D721Med (cell line): ENCODE measurements around the gene ZNF428.

Source experiments
- DNase-seq: peaks from one replicate; pipeline ENCODE4 v3.0.0; 2011; ENCODE audit warnings: low spot score; ENCODE audit not compliant: insufficient read length
- FAIRE-seq: peaks from 2 replicates; lab custom pipeline; 2011; peaks lifted over from hg19 to GRCh38; lab: Jason Lieb, UNC
- TF ChIP-seq, protein P1 (sequence below): IDR thresholded peaks from 2 replicates; pipeline ENCODE4 v1.5.1; 2012; ENCODE audit warnings: mild to moderate bottlenecking, control low read depth; ENCODE audit not compliant: insufficient read depth; ENCODE audit errors: missing control alignments

Gene ZNF428

DNA sequence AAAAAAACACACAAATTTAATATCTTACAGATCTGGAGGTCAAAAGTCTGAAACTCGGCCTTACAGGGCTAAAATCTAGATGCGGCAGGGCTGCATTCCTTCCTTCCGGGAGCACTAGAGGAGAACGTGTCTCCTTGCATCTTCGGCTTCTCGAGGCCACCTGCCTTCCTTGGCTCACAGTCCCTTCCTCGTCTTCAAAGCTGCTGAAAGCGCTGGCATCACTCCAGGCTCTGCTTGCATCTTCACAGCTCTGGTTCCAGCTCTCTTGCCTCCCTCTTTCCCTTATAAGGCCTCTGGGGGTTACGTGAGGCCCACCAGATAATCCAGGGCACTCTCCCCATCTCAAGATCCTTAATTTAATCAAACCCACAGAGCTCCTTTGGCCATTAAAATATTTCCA lies 54.6 kb downstream of the ZNF428 start:
- FAIRE-seq (no peak), DNase-seq (no peak)
- TF ChIP-seq, protein P1, sequence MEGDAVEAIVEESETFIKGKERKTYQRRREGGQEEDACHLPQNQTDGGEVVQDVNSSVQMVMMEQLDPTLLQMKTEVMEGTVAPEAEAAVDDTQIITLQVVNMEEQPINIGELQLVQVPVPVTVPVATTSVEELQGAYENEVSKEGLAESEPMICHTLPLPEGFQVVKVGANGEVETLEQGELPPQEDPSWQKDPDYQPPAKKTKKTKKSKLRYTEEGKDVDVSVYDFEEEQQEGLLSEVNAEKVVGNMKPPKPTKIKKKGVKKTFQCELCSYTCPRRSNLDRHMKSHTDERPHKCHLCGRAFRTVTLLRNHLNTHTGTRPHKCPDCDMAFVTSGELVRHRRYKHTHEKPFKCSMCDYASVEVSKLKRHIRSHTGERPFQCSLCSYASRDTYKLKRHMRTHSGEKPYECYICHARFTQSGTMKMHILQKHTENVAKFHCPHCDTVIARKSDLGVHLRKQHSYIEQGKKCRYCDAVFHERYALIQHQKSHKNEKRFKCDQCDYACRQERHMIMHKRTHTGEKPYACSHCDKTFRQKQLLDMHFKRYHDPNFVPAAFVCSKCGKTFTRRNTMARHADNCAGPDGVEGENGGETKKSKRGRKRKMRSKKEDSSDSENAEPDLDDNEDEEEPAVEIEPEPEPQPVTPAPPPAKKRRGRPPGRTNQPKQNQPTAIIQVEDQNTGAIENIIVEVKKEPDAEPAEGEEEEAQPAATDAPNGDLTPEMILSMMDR, result no peak

DNA sequence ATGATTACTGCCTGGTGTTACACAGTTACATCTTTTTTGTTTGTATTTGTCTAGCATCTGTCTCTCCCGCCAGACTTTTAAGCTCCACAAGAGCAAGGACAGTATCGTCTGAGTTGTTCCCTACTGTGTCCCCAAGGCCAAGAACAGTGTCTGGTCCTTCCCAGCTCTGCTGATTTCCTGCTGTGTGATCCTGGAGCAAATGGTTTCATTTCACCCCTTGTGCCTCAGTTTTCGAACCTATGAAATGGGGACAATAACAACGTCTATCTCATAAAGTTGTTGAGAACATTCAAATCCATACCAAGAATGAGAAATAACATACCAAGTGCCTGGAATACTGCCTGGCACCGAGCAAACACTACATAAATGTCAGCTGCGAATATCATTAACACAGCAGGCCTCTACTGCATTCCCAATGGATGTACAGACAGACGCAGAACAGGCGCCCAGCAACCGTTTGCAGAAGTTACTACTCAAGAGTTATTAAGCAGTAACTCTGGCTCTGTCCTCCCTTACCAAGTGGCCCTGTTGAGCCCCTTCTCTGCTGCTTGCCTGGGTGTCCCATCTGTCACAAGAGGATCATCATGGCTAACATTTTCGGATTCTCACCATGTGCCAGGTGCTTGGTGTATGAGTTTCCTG lies 55.5 kb downstream of the ZNF428 start:
- FAIRE-seq (no peak), DNase-seq (no peak)
- TF ChIP-seq, protein P1, result no peak

DNA sequence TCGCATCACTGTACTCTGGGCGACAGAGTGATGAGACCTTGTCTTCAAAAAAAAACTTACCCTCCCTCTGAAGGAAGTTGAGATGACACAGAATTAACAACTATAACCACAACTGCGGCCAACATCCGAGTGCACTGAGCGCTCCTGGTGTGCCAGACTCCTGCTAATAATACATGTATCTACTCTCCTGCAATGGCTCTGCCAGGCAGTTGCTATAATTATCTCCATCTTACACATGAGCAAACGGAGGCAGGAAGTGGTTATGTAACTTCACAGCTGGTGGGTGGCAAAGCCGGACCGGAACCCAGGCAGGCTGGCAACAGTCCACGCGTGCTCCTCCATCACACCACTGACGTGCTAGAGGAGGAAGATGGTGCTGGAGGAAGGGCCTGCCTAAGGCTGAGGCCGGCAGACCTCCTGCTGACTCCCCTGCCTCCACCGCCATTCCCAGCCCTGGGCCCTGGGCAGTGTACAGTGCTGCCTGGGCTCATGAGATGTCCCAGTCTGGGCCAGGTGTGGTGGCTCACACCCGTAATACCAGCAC lies 56.7 kb downstream of the ZNF428 start:
- TF ChIP-seq, protein P1, result no peak
- FAIRE-seq, result no peak
- DNase-seq, result no peak

DNA sequence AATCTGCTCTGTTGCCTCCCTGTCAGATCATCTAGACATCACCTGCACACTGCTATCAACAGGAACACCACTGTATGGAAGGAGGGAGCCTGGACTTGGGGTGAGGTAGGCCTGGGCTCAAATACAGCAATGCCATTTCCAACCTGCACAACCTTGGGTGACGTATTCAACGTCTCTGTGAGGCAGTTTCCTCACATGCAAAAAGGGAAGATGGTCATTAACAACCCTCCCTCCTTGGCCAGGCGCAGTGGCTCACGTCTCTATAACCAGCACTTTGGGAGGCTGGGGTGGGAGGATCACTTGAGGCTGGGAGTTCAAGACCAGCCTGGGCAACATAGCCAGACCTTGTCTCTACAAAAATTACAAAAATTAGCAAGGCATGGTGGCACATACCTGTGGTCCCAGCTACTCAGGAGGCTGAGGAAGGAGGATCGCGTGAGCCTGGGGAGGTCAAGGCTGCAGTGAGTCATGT lies 57.2 kb downstream of the ZNF428 start:
- TF ChIP-seq, protein P1, result no peak
- no peak for DNase-seq
- FAIRE-seq, result no peak

DNA sequence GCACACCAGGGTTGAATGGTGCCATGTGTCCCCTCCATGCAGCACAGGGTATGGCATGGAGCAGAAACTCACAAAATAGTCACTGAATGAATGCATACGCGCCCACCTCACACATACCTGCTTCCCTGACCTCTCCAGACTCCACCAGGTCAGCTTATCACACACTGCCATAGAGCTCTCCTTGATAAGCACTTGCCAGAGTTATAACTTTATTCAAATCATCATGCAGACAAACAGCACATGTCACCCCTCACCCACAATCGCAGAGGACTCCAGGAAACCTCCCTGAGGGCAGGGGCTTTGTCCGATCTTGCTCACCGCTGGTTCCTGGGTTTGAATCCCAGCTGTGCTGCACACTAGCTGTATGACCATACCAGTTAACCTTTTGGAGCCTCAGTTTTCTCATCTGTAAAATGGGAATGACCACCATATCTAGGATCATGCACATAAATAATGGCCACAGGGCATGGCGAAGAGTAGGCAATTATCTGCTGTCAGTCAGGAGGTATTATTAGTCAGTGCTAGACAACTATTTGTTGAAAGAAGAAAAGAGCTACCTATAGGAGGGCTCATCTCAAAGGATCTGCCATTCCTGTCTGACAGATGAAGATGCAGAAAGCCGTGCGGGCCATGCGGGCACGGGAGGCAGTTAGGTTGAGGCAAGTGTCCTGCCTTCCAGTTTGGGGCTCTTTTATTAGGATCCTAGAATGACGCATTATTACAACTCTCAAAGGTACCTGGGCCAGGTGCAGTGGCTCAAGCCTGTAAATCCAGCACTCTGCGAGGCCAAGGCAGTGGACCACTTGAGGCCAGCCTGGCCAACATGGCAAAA lies 58.1 kb downstream of the ZNF428 start:
- DNase-seq (no peak), FAIRE-seq (no peak)
- TF ChIP-seq, protein P1, result no peak

DNA sequence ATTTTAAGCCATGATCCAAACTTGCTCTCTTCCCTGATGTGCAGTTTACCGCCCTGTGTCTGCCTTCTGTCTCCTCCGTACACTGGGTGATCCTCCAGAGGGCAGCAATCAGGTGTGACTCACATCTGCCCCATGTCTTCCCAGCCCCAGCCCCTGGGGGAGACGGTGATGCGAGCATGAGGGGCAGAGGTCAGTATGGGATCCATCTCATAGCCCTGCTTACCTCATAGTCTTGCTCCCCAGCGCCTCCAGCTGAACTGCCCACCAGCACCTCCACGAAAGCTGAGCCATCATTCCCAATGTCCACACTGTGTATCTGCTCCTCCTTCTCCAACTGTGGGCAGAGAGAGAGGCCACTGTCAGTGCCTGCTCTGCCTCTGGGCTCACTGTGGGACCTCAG lies 58.7 kb downstream of the ZNF428 start:
- FAIRE-seq (no peak), DNase-seq (no peak)
- TF ChIP-seq, protein P1, result no peak
